ENCODE data around the gene RCSD1. TPM values are rescaled to one million over a fixed set of nuclear protein-coding genes. Genes with fewer than 3 reads are reported as not detected.
A peak's percentile ranks its signal among the peaks of the same experiment; 100 is the strongest.

RCSD1 gene, protein sequence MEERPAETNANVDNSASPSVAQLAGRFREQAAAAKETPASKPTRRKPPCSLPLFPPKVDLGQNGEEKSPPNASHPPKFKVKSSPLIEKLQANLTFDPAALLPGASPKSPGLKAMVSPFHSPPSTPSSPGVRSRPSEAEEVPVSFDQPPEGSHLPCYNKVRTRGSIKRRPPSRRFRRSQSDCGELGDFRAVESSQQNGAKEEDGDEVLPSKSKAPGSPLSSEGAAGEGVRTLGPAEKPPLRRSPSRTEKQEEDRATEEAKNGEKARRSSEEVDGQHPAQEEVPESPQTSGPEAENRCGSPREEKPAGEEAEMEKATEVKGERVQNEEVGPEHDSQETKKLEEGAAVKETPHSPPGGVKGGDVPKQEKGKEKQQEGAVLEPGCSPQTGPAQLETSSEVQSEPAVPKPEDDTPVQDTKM
- 0.56 TPM for polyA plus RNA-seq (2012; ENCODE audit: insufficient read depth, insufficient read length, low read depth)

DNA sequence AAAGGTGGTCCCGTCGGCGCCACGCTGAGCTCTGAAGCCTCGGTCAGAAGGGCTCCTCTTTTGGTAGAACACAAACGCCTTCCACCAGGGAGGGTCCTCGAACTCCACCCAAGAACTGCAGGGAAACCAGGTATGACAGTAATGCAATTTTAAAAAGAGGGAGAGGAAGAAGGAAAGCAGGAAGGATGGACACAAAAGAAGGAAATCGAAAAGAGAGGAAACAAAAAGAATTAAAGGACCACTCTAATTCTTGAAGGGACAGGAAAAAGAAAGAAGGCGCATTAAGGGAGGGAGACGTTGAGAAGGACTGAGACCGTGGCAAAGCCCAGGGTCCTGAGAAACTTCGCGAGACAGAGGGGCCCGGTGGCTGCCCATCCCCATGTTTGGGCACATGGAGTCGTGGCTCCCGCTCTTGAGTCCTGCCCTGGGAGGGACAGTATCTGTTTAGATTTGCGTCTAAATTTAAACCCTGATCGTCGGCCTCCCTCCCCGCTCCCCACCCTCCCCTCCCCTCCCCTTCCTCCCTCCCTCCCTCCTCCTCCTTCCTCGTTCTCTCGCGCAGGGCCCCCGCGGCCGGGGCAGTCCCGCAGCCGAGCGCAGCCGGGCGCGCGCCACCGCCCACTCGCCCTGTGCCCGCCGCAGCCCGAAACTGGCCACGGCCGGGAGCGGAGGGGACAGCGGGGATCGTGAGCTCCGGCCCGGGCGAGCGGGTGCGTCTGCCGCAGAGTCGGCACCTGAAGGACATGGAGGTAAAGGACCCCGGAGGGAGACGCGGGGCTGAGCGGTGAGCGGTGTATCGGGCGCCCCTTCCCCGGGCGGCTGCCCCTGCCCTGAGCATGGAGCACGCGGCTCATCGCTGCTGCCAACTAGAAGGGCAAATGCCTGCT lies at the start of gene RCSD1:
Gene RCSD1, plus strand, starts transcription at position 552 of the 887 bp plus-strand sequence. Its CDS starts 192 bp downstream, at position 744.
- H3K4me1 ChIP-seq = peaks cover 9% of the 10 kb centered on the region
- peak within 1 kb of the TSS; percentile 35 for H3K4me3 ChIP-seq (ENCODE audit: low read depth, low read length)
- TF ChIP-seq, protein P1, sequence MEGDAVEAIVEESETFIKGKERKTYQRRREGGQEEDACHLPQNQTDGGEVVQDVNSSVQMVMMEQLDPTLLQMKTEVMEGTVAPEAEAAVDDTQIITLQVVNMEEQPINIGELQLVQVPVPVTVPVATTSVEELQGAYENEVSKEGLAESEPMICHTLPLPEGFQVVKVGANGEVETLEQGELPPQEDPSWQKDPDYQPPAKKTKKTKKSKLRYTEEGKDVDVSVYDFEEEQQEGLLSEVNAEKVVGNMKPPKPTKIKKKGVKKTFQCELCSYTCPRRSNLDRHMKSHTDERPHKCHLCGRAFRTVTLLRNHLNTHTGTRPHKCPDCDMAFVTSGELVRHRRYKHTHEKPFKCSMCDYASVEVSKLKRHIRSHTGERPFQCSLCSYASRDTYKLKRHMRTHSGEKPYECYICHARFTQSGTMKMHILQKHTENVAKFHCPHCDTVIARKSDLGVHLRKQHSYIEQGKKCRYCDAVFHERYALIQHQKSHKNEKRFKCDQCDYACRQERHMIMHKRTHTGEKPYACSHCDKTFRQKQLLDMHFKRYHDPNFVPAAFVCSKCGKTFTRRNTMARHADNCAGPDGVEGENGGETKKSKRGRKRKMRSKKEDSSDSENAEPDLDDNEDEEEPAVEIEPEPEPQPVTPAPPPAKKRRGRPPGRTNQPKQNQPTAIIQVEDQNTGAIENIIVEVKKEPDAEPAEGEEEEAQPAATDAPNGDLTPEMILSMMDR (IDR thresholded peaks at IDR 0.05; ENCODE audit: low read depth, low read length) = no peak
- no peaks in the 10 kb centered on the region for H3K27me3 ChIP-seq
- DNase-seq = no peak
- H3K36me3 ChIP-seq = no peaks in the 10 kb centered on the region
- H3K9me3 ChIP-seq = no peaks in the 10 kb centered on the region

DNA sequence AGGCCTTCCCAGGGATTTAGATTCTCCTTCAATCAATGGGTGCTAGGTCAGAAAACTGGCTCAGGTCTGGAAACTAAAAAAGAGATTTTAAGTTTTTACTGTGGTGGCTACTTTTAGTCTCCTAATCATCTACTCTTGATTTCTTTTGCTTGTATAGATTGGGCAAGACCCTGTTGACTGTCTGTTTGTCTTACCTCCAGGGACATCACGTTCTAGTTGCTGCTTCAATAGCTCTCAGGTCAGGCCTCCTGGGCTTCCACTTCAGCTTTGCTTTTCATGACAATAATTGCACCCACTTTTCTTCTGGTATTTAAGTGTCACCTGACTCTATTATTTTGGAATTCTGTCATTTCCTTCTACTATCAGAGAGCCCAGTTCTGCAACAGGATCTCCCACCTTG lies 48.0 kb upstream of the RCSD1 start:
- no peak for DNase-seq
- Histone ChIP-seq H3K27me3 (no peaks in the 10 kb centered on the region), H3K4me3 (ENCODE audit: low read depth, low read length) (no peak overlapping the region), H3K36me3 (no peaks in the 10 kb centered on the region), H3K4me1 (no peaks in the 10 kb centered on the region), H3K9me3 (no peaks in the 10 kb centered on the region)
- TF ChIP-seq, protein P1 (IDR thresholded peaks at IDR 0.05; ENCODE audit: low read depth, low read length) = no peak

DNA sequence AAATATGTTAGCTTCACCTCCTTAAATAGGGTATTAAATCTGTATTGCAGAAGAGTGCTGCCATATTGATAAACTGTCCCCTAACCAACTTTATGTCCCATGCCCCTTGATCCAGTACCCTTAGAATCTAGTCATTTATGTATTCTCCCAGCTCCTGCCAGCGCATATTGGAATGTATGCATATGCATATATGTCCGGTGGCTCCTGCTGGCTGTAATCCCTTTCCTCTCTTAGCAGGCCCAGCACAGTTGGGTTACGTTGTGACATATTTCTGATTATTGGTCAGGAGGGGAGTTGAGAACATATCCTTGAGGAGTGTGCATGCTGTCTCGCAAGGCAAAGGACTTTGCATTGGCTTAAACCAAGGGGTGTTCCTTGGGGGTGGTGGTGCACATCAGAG lies 47.3 kb upstream of the RCSD1 start:
- H3K36me3 ChIP-seq = no peaks in the 10 kb centered on the region
- H3K4me1 ChIP-seq = no peaks in the 10 kb centered on the region
- DNase-seq = no peak
- H3K9me3 ChIP-seq = no peaks in the 10 kb centered on the region
- no peak overlapping the region for H3K4me3 ChIP-seq (ENCODE audit: low read depth, low read length)
- TF ChIP-seq, protein P1 (IDR thresholded peaks at IDR 0.05; ENCODE audit: low read depth, low read length) = no peak
- no peaks in the 10 kb centered on the region for H3K27me3 ChIP-seq

DNA sequence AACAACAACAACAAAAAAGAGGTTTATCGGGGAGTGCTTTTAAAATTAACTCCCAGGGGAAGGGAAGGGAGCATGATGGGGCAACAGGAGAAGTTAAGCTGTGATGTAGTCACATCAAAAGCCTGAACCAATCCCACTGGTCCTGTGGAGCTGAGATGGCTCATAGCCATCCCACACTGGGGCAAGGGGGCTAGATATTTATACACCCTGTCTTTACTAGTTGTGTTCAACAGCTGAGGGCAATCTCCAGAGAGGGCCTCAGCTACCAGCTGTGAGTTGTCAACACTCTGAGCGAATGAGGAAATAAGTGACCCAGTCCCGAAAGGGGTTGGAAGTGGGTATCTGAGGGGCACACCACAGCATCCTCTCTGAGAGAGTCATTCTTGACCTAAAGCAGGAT lies 45.5 kb upstream of the RCSD1 start:
- Histone ChIP-seq H3K9me3 (no peaks in the 10 kb centered on the region), H3K36me3 (no peaks in the 10 kb centered on the region)
- TF ChIP-seq, protein P1 (IDR thresholded peaks at IDR 0.05; ENCODE audit: low read depth, low read length) = no peak

DNA sequence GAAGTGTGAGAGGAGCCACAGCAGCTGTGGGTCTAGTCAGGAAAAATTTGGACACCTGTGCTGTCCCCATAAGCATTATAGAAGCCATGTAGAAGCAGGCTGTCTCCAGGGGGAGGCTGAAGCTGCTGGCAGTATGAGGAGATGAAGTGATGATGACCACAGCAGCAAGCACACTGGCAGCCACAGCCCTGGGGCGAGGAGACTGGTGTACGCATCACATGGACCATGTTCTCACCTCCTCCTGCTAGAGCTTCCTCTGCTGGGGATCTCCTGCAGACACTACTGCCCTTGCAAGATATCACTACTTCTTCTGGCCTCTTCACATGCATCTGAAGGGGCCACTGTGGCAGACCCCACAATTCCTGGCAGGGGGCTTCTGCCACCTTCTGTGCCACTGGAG lies 42.7 kb upstream of the RCSD1 start:
- no peaks in the 10 kb centered on the region for H3K36me3 ChIP-seq
- H3K27me3 ChIP-seq = no peaks in the 10 kb centered on the region
- H3K4me3 ChIP-seq (ENCODE audit: low read depth, low read length) = no peak overlapping the region
- no peaks in the 10 kb centered on the region for H3K9me3 ChIP-seq
- TF ChIP-seq, protein P1 (IDR thresholded peaks at IDR 0.05; ENCODE audit: low read depth, low read length) = no peak
- DNase-seq = no peak
- H3K4me1 ChIP-seq = no peaks in the 10 kb centered on the region

More for the DNA sequence above, 45.5 kb upstream of the RCSD1 start:
- no peak overlapping the region for H3K4me3 ChIP-seq (ENCODE audit: low read depth, low read length)
- no peak for DNase-seq
- H3K27me3 ChIP-seq = no peaks in the 10 kb centered on the region
- no peaks in the 10 kb centered on the region for H3K4me1 ChIP-seq

Data from BE2C (cell line).